ENCODE data around the gene RBM20. TPM values are rescaled to one million over a fixed set of nuclear protein-coding genes. Genes with fewer than 3 reads are reported as not detected.

Gene RBM20
- total RNA-seq, 6 experiments from 2014 or later = 0.04 to 0.29 (median 0.06) TPM

DNA sequence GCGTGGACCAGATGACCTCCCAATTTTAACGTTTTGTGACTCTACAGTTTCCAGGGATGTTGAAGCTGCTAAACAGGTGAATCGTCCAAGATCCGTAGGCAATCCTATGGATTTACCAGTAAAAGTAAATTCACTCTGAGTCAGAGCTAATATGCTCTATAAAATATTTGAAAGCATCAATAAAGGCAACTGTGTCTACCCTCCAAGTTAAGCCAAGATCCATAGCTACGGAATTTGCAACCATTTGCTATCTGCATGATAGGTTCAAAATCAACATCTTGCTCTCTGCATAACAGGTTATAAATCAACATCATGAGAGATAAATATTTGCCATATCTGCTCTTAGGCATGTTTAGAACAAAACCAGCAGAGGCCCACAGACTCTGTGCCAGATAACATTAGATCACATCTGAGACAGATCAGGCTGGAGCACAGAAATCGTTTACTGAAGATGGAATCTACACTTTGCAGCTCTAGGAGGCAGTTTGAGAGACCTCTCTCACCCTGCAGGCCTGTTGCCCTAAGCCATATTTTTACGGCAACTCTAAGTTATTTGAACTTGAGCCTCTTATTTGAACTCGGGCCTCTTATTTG lies 146.9 kb downstream of the RBM20 start:
- intact Hi-C loops (cut with DNase I) = no loop called here

DNA sequence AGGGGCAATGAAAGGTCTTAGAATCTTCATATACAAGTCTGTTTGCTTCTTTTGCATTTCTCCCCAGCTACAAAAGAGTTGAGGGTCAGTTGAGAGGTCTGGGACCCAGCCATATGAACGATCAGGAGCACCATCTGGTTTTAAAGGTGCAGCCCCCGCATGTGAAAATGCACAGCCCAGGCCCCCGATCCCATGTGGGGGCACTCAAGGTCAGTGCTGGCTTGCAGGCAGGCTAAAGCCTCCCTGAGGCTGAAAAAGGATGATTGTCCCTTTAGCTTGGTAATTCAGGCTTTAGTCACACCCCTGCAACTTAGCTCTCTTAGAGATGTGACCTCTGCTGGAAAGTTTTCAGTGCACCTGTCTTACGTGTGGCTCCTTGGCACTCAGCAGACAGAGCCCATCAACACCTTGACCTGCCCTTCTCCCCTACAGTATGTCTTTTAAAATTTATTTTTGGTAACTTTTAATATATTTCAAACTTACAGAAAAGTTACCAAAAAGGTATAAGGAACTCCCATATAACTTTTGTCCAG lies 147.5 kb downstream of the RBM20 start:
- ATAC-seq = no peak

More for the DNA sequence above, 146.9 kb downstream of the RBM20 start:
- Histone ChIP-seq H3K27ac (no peak overlapping the region), H3K4me1 (peaks cover 0 to 11% (median 0%) of the 10 kb centered on the region in 4 donors), H3K36me3 (no peaks in the 10 kb centered on the region), H3K9me3 (no peaks in the 10 kb centered on the region), H3K4me3 (no peak overlapping the region), H3K27me3 (no peaks in the 10 kb centered on the region)
- 77% methylated on average over 6 of the region's 8 CpGs for WGBS (ENCODE audit: insufficient coverage, low coverage, low lambda C conversion rate, missing lambda C conversion rate)
- no peak for DNase-seq
- TF ChIP-seq, protein P1, sequence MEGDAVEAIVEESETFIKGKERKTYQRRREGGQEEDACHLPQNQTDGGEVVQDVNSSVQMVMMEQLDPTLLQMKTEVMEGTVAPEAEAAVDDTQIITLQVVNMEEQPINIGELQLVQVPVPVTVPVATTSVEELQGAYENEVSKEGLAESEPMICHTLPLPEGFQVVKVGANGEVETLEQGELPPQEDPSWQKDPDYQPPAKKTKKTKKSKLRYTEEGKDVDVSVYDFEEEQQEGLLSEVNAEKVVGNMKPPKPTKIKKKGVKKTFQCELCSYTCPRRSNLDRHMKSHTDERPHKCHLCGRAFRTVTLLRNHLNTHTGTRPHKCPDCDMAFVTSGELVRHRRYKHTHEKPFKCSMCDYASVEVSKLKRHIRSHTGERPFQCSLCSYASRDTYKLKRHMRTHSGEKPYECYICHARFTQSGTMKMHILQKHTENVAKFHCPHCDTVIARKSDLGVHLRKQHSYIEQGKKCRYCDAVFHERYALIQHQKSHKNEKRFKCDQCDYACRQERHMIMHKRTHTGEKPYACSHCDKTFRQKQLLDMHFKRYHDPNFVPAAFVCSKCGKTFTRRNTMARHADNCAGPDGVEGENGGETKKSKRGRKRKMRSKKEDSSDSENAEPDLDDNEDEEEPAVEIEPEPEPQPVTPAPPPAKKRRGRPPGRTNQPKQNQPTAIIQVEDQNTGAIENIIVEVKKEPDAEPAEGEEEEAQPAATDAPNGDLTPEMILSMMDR (IDR thresholded peaks at IDR 0.05) = no peak
- TF ChIP-seq POLR2A (IDR thresholded peaks at IDR 0.05) = no peak
- no peak for ATAC-seq

DNA sequence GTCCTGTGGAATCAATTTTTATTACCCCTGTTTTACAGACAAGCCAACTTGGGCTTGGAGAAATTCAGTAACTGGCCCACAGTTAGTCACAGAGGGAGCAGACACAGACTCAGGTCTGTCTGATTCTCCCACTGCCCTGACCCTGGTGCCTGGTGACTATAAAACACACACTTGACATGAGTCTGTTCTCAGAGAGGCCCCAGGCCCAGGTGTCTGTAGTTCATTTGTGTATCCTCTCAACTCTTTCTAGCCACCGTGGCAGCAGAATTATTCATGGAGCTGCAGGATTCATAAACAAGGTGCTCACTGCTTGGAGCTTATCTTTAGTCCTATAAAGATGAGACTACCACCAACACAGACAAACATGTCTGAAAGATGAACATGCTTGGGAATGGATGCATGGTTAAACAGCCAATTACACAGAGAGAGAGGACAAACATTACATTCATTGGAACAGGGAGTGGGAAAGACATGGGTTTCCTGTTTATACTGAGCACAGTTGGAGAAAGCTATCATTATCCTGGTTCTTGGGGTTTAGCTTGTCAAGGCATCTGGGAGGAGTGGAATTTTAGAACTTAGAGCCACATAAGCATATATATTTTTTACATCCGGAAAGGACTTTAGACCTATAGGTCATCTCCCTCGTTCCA lies 148.5 kb downstream of the RBM20 start:
- no peaks in the 10 kb centered on the region for H3K9me3 ChIP-seq
- H3K27me3 ChIP-seq = no peaks in the 10 kb centered on the region
- peak overlapping the region; percentile 19 to 37 (median 23) for H3K27ac ChIP-seq
- ATAC-seq (peak in 1 of 4 donors; percentile 19), DNase-seq (no peak)
- no peak for TF ChIP-seq POLR2A (IDR thresholded peaks at IDR 0.05)
- TF ChIP-seq, protein P1 (IDR thresholded peaks at IDR 0.05) = no peak
- peak overlapping the region in 1 of 3 donors; percentile 26 for H3K4me3 ChIP-seq
- WGBS (ENCODE audit: insufficient coverage, low coverage, low lambda C conversion rate, missing lambda C conversion rate) = 44% methylated on average over 3 of the region's 3 CpGs
- H3K36me3 ChIP-seq = no peaks in the 10 kb centered on the region
- peaks cover 0 to 11% (median 0%) of the 10 kb centered on the region in 4 donors for H3K4me1 ChIP-seq
- intact Hi-C loops (cut with DNase I) = no loop called here

More for the DNA sequence above, 147.5 kb downstream of the RBM20 start:
- intact Hi-C loops (cut with DNase I) = no loop called here
- Histone ChIP-seq H3K36me3 (no peaks in the 10 kb centered on the region), H3K4me1 (peaks cover 0 to 11% (median 0%) of the 10 kb centered on the region in 4 donors), H3K27me3 (no peaks in the 10 kb centered on the region), H3K9me3 (no peaks in the 10 kb centered on the region), H3K27ac (no peak overlapping the region), H3K4me3 (no peak overlapping the region)
- 44% methylated on average over 3 of the region's 4 CpGs for WGBS (ENCODE audit: insufficient coverage, low coverage, low lambda C conversion rate, missing lambda C conversion rate)
- TF ChIP-seq POLR2A (IDR thresholded peaks at IDR 0.05) = no peak
- TF ChIP-seq, protein P1 (IDR thresholded peaks at IDR 0.05) = no peak
- DNase-seq = no peak

DNA sequence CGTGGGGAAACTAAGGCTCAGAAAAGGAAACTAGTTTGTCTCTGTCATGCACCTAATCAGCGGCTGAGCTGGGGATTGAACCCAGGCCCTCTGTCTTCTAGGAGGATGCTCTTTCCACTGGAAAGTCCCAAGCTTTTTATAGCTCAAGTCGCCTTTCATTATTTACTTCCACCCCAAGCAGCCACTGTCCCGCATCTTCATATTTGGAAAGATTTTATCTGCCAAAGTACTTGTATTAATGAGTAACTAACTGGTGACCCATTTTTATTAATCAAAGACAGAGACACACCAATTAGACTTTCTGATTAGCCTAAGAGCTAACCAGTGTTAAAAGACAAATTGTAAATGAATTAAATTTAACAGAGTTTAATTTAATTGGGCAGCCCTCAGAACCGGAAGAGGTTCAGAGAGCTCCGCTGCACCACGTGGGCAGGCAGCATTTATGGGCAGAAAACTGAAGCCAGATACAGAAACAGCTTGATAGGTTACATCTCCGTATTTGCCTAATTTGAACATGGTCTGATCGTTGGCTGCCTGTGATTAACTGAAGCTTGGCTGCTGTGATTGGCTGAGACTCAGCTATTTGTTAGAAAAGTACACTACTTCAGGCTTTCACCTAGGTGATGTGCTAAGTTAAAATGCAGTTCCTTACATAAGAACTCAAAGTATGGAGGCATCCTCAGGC lies 149.1 kb downstream of the RBM20 start:
- Histone ChIP-seq H3K4me3 (peak overlapping the region in 2 of 3 donors; percentile 20 to 26), H3K9me3 (no peaks in the 10 kb centered on the region), H3K4me1 (peaks cover 0 to 11% (median 0%) of the 10 kb centered on the region in 4 donors), H3K36me3 (no peaks in the 10 kb centered on the region), H3K27me3 (no peaks in the 10 kb centered on the region), H3K27ac (peak overlapping the region; percentile 19 to 37 (median 23))
- intact Hi-C loops (cut with DNase I) = no loop called here
- ATAC-seq = peak; percentile 84 to 91 (median 86)
- TF ChIP-seq, protein P1 (IDR thresholded peaks at IDR 0.05) = no peak
- no peak for TF ChIP-seq POLR2A (IDR thresholded peaks at IDR 0.05)
- 30% methylated on average over 9 of the region's 9 CpGs for WGBS (ENCODE audit: insufficient coverage, low coverage, low lambda C conversion rate, missing lambda C conversion rate)
- peak in 1 of 3 donors; percentile 56 for DNase-seq
